ENCODE data around the gene MAPK8IP3. TPM values are rescaled to one million over a fixed set of nuclear protein-coding genes. Genes with fewer than 3 reads are reported as not detected.

The MAPK8IP3 gene
- total RNA-seq, 2 donors from 2014 or later = 109 to 111 TPM

- Histone ChIP-seq H3K27ac (no peak overlapping the region), H3K36me3 (peaks cover 66% of the 10 kb centered on the region), H3K4me1 (ENCODE audit: control insufficient read depth in 1 of 2, low read depth in 2 of 2) (peaks cover 0 to 10% of the 10 kb centered on the region in 2 donors), H3K9me3 (no peaks in the 10 kb centered on the region), H3K27me3 (replicated peaks; ENCODE audit: insufficient read depth) (no peaks in the 10 kb centered on the region), H3K4me3 (no peak overlapping the region)
- DNase-seq (ENCODE audit: low spot score) (no peak), ATAC-seq (ENCODE audit: insufficient number of reproducible peaks, low FRiP score, low read depth) (no peak)
- no peak for TF ChIP-seq CTCF (IDR thresholded peaks at IDR 0.05)
Observed at GRCh38 chr16:1764971-1765370, 59.0 kb downstream of the MAPK8IP3 start.

DNA sequence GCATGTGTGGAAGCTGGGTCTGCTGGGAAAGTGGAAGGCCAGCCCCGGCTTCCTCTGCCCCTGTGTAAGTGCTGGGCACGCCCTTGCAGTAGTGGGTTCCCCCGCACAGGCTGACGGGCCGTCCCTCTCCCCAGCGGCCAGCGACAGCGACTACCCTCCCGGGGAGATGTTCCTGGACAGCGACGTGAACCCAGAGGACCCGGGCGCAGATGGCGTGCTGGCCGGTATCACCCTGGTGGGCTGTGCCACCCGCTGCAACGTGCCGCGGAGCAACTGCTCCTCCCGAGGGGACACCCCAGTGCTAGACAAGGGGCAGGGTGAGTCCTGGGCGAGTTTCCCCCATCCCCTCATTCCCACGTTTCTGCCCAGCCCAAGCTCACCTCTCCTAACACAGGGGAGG is 59.8 kb downstream of the MAPK8IP3 start:
- DNase-seq (ENCODE audit: low spot score) (no peak), ATAC-seq (ENCODE audit: insufficient number of reproducible peaks, low FRiP score, low read depth) (no peak)
- H3K27ac ChIP-seq = no peak overlapping the region
- peaks cover 58% of the 10 kb centered on the region for H3K36me3 ChIP-seq
- no peak overlapping the region for H3K4me3 ChIP-seq
- TF ChIP-seq CTCF (IDR thresholded peaks at IDR 0.05) = no peak
- peaks cover 0 to 18% of the 10 kb centered on the region in 2 donors for H3K4me1 ChIP-seq (ENCODE audit: control insufficient read depth in 1 of 2, low read depth in 2 of 2)
- H3K27me3 ChIP-seq (replicated peaks; ENCODE audit: insufficient read depth) = no peaks in the 10 kb centered on the region
- H3K9me3 ChIP-seq = no peaks in the 10 kb centered on the region

DNA sequence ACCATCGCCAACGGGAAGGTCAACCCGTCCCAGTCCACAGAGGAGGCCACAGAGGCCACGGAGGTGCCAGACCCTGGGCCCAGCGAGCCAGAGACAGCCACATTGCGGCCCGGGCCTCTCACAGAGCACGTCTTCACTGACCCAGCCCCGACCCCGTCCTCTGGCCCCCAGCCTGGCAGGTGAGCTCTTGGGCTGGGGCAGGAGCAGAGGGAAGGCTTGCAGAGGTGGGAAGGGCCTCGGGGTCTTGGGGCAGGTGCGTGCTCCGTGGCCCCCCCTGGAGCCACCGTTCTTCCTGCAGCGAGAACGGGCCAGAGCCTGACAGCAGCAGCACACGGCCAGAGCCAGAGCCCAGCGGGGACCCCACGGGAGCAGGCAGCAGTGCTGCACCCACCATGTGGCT is 60.2 kb downstream of the MAPK8IP3 start:
- Histone ChIP-seq H3K36me3 (peaks cover 54% of the 10 kb centered on the region), H3K4me1 (ENCODE audit: control insufficient read depth in 1 of 2, low read depth in 2 of 2) (peaks cover 0 to 18% of the 10 kb centered on the region in 2 donors), H3K27me3 (replicated peaks; ENCODE audit: insufficient read depth) (no peaks in the 10 kb centered on the region), H3K27ac (no peak overlapping the region), H3K4me3 (no peak overlapping the region), H3K9me3 (no peaks in the 10 kb centered on the region)
- TF ChIP-seq CTCF (IDR thresholded peaks at IDR 0.05) = no peak
- ATAC-seq (ENCODE audit: insufficient number of reproducible peaks, low FRiP score, low read depth) = no peak
- no peak for DNase-seq (ENCODE audit: low spot score)

- peaks cover 53% of the 10 kb centered on the region for H3K36me3 ChIP-seq
- no peak for TF ChIP-seq CTCF (IDR thresholded peaks at IDR 0.05)
- ATAC-seq (ENCODE audit: insufficient number of reproducible peaks, low FRiP score, low read depth) (no peak), DNase-seq (ENCODE audit: low spot score) (no peak)
- H3K4me1 ChIP-seq (ENCODE audit: control insufficient read depth in 1 of 2, low read depth in 2 of 2) = peaks cover 0 to 18% of the 10 kb centered on the region in 2 donors
- H3K9me3 ChIP-seq = no peaks in the 10 kb centered on the region
- H3K27ac ChIP-seq = no peak overlapping the region
- H3K4me3 ChIP-seq = no peak overlapping the region
- no peaks in the 10 kb centered on the region for H3K27me3 ChIP-seq (replicated peaks; ENCODE audit: insufficient read depth)
Observed at GRCh38 chr16:1766701-1767100, 60.7 kb downstream of the MAPK8IP3 start.

DNA sequence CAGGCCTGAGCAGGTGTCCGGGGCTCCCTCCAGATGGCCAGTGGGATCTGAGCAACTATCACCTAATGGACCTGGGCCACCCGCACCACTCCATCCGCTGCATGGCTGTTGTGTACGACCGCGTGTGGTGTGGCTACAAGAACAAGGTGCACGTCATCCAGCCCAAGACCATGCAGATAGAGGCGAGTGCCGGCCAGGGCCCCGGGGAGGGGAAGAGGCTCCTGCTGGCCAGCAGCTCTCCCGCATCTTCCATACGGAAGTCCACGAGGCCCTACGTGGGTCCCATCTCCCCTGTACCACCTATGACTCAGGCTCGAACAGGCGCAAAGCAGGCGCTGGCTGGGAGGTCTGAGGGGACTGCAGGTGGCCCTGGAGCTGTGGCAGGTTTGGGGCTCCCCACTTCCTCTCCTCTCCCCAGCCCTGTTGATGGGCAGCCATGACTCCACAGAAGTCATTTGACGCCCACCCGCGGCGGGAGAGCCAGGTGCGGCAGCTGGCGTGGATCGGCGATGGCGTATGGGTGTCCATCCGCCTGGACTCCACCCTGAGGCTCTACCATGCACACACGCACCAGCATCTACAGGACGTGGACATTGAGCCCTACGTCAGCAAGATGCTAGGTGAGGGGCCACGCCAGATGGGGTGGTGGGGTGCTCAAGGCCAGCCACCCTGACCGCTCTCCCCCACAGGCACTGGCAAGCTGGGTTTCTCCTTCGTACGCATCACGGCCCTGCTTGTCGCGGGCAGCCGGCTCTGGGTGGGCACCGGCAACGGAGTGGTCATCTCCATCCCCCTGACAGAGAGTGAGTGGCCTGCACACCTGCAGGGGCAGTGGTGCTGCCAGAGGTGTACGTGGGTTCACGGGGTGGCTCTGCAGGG is 61.4 kb downstream of the MAPK8IP3 start:
- peaks cover 4 to 25% of the 10 kb centered on the region in 2 donors for H3K4me1 ChIP-seq (ENCODE audit: control insufficient read depth in 1 of 2, low read depth in 2 of 2)
- H3K9me3 ChIP-seq = no peaks in the 10 kb centered on the region
- H3K27ac ChIP-seq = no peak overlapping the region
- H3K27me3 ChIP-seq (replicated peaks; ENCODE audit: insufficient read depth) = no peaks in the 10 kb centered on the region
- TF ChIP-seq CTCF (IDR thresholded peaks at IDR 0.05) = no peak
- no peak overlapping the region for H3K4me3 ChIP-seq
- ATAC-seq (ENCODE audit: insufficient number of reproducible peaks, low FRiP score, low read depth) (no peak), DNase-seq (ENCODE audit: low spot score) (no peak)
- H3K36me3 ChIP-seq = peaks cover 51% of the 10 kb centered on the region
